ENCODE measurements around the gene OGA.
A peak's percentile ranks its signal among the peaks of the same experiment; 100 is the strongest.
"Not testable (repeated sequence)": the region's sequence is repeated elsewhere in the genome, so short reads cannot be mapped to it uniquely, and the experiment has no call there.

Gene OGA

DNA sequence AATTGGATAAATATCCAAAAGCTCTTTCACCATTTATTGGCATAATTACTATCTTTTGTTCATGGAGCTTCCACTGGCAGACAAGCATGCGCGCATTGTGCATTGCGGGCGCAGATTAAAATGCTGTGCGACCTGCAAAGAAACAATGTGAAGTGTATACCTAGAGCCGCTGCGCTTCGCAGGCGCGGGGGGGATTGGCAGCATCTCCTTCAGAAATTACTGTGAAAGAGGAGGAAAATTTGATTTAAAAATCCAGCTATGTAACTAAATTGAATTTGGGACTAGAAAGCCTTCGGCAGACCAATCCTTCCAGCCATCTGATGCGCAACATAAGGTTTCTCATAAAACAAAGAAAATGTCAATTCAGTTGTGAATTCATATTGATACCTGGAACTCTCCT is 24.7 kb downstream of the OGA start:
- DNase-seq = no peak

GRCh38 chr10:101789686-101790085 is 28.6 kb downstream of the OGA start:
- DNase-seq = no peak

DNA sequence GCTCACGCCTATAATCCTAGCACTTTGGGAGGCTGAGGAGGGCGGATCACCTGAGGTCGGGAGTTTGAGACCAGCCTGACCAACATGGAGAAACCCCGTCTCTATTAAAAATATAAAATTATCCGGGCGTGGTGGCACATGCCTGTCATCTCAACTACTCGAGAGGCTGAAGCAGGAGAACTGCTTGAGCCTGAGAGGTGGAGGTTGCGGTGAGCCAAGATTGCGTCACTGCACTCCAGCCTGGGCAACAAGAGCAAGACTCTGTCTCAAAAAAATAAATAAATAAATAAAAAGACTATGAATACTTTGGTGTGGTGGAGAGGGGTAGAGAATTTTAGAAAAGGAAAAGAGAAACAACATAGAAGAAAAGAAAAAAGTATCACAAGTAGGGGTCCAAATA is 29.0 kb downstream of the OGA start:
- not testable (repeated sequence) for DNase-seq

GRCh38 chr10:101785801-101786200 is 32.4 kb downstream of the OGA start:
- no peak for DNase-seq

- DNase-seq = no peak
Measured at GRCh38 chr10:101784558-101784957, 33.7 kb downstream of the OGA start.

DNA sequence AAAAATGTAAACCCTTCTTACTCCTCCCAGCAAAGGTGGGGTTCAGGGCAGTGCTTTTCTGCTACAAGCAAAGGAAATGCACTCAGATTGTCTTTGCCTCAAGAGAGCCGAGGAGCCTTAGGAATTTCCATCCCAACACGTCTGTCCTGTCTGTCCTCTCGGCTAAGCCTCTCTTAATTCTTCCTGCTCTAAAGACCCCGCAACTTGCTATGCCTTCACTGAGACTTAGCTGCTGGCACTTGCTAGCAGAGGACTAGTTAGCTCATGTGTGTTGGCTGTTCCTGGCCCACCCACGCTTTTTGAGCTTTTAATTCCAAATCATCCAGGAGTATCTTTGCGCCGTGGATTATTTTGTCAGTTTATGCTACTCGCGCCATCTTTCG is 34.5 kb downstream of the OGA start:
- no peak for DNase-seq

DNA sequence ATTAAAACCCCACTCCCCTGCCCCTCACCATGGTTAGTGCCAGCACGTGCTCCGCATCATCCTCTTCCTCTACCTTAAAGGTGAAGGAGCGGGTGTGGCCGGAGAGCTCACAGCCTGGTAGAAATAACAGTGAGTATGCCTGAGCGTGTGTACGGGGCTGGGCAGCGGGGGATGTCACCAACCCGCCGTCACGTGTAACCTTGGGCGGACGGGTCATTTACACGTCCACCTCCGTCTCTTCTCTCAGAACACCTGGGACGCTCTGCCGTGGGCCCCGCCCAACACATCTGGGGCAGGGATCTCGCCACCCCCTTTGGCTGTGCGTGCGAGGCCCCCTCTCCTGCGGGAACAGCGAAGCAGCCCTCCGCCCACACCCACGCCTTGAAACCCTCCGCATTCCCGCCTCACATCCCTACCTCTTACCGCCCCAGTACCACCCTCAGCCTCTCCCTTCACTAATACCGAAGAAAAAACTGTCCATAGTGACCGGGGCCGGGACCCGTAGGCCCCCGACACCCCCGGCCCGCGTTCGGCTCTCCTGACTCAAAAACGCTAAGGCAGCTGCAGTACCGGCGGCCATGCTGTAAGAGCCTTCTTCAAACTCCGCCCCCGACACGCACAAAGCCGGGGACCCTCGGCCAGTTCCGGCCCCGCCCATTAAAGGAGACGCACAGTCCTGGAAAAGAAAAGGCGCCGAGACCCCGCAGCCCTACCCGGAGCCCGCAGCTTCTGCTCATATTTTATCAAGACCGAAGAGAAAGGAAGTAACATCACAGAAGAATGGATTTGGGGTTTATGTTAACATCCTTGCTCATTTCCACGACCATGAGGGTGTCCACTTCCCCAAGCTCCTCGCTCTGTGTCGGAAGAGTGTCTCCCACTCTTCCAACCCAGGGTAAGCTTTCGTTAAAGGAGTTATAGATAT is 35.2 kb downstream of the OGA start, which contains the start of gene NPM3:
NPM3 (minus strand) TSS at position 636 of the 925 bp plus-strand sequence; CDS start at position 580, 56 bp downstream.
- peak; percentile 5 to 49 for DNase-seq

DNA sequence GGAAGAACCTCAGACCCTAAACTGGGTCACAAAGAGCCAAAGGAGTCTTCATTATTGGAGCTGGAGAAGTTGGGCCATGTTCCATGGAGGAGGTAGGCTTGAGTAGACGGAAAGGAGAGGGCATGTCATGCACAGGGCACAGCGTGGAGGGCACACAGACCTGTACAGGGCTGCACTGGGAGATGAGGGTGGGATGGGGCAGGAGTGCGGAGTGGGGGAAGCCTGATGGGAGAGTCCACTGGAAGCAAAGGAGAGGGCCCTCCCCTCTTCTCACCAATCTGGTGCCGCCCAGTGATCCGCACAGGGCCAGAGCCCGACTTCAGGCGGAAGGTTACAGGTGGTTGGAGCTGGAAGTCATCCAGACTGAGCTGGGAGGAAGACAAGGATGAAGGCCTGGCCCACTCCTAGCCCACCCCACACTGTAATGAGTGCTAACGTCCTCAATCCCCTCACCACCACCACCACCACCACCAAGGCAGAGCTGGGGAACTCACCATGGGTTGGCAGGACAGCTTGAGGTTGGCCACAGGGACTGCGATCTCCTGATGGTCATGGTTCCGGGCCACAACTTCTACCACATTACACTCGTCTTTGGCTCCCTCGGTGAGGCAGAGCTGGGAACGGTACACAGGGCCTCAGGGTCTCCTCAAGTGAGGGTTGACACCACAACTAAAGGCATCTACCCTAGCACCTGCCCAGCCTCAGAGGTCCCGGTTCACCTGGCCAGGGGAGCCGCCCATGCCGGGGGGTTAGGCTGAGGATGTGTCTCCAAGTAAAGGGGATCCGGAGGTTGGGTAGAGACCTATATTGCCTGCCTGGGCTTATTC is 36.0 kb downstream of the OGA start:
- no peak for DNase-seq

DNA sequence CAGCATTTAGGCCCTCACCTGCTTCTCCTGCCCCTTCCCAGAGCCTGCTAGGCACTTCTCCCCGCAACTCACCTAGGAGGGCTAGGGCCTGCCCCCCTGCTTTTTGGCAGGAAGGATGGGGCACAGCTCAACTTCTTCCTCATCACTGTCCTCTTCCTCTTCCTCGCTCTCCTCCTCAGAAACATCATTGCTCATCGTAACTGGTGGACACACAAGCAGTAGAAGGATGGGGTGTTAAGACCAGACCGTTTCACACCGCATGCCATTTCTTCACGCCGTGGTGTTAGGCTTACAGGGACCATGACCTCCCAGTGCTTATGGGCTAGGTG is 36.6 kb downstream of the OGA start:
- DNase-seq = no peak

GRCh38 chr10:101780818-101781654 is 37.2 kb downstream of the OGA start:
- DNase-seq = no peak

DNA sequence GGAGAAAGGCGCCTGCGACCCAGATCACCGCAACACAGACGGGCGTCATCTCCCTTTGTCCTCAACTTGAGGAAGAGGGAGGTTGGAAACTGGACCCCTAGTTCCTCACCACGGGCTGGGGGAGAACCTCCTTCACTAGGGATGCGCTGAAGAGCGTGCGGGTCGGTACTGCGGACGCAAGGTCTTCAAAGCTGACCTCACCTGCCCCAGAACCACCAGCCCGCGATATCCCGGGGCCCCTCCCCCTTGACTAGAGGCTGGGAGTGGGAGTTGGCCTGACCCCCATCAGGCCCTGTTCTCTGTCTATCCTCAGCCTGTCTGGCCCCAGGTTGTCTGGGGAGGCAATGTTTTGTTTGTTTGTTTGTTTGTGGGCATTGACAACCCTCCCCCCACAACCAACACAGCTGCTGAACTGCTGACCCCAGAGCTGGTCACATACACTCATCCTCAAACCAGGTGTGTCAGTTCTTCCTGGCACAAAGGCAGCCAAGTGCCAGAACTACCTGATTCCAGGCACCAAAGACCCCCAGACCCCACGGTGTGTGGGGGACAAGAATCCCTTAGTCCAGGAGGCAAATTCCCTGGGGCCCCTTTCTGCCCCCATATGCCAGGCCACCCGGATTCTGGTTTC is 37.9 kb downstream of the OGA start:
- no peak for DNase-seq

DNA sequence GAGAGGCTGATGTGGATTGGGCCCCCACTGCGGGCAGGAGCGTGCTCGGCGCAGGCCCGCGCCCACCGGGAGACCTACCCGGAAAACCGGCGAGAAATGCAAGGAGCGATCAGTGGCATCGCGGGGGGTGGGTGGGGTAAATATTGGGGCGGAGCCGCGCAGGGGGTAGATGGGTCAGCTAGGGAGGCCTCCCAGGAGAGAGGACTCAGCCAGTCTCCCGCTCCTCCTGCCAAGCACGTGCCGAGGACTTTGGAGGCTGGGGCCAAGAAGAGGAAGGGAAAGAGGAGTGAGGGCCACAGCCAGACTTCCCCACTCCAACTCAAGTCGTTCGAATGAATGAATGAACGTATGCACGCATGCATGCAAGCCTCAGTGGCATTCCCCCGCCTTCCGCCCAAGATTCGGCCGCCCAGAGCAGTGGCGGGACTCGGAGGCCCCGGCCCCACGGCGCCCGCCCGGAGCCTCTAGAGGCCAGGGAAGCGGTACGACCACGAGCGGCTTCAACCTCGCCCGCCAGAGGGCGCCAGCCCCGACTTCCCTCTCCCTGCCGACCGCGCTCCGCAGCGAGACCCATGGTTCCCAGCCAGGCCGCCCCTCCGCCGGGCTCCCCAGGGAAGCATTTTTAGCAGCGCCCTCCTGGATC is 38.6 kb downstream of the OGA start:
- peak in 1 of 2 experiments; percentile 37 for DNase-seq

DNA sequence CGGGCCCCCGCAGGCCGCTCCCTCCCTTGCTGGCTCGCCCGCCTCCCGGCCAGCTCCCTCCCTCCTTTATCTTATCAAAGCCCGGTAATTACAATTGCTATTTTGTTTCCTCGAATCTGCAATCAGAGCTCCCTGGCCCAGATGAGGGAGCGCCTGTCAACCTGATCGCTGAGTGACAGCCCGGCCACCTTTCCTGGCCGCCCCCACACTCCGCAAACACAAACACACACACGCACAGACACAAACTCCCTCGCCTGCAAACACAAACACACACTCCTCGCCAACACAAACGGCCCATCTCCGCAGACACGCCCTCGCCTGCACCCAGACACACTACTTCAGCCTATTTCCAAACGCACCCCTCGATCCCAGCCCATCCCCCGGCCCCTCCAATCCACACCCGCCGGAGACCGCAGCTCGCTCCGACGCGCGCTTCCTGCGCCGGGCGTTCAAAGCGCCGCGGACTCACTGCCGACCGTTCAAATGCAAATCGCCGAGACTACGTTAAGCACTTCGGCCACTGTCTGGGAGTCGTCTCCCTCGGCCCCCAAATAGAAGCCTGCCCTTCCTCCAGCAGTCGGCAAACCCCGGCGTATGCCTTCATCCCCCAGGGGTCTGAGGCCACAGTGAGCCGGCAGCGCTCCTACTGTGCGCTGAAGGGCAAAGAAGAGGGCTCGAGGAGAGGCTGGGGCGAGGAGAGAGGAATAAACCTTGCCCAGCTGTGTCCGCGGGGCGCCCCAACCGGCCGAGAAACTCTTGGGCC is 39.3 kb downstream of the OGA start:
- no peak for DNase-seq

- no peak for DNase-seq
Measured at GRCh38 chr10:101778151-101778780, 40.0 kb downstream of the OGA start.

DNA sequence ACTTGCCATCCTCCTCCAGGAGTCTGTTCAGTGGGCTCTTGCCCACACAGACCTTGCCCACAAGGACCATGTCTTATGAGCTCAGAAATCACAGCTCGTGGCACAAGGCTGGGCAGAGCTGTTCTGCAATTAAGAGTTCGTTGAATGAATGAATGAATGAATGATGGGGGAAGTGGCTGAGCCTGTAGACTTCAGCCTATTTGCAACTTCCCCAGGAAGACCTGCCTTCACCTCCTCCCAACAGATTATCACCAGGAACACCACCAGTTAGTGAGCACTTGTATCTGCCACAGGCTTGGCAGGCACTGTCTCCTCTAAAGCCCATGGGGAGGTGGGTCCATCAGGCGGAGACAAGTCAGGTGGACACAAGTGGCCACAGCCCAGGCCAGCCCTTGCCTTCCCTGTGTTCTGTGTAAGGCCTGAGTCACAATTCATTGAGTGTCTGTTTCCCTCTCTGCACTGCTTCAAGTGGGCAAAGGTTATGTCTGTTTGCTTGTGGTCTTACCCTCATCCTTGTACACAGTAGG is 40.6 kb downstream of the OGA start:
- DNase-seq = no peak

- no peak for DNase-seq
Measured at GRCh38 chr10:101776161-101776817, 42.0 kb downstream of the OGA start.

DNA sequence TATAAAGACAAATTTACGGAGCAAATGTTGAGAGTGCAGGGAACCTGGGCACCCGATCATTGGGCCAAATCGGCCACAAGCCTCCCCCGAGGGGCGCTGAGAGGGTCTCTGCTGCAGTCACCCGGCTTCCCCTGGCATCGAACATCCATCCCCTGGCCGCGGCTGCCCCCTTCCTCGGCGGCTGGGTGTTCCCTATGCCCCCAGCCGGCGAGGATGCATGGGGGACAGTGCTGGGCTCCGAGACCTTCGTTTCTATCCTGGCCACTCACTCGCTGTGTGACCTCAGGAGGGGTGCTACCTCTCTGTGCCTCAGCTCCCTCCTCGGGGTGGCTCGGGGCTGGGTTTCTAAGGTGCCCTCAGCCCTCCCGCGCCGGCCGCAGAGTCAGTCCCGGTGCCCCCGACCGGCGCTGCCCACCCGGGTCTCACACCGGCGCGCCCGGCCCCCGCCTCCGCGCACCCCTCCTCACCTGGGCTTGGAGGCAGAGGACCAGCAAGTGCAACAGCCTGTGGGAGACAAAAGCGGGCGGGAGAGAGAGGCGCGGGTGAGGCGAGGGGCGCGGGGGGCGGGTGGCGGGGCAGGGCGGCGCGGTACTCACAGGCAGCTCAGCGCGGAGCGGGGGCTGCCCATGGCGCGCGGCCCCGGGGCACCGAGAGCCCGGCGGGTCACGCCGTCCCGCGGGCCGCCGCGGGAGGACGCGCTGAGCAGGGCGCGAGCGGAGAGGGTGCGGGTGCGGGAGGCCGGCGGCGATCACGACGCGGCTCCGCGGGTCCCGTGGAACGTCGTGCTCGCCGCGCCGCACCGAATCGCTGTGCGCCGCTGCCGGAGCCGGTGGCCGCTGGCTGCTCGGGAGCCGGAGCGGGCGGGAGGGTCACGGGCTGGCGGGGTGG is 42.7 kb downstream of the OGA start, which contains the start of gene FGF8:
FGF8 (minus strand) TSS at position 842 of the 888 bp plus-strand sequence; CDS start at position 628, 214 bp downstream.
- no peak for DNase-seq

DNA sequence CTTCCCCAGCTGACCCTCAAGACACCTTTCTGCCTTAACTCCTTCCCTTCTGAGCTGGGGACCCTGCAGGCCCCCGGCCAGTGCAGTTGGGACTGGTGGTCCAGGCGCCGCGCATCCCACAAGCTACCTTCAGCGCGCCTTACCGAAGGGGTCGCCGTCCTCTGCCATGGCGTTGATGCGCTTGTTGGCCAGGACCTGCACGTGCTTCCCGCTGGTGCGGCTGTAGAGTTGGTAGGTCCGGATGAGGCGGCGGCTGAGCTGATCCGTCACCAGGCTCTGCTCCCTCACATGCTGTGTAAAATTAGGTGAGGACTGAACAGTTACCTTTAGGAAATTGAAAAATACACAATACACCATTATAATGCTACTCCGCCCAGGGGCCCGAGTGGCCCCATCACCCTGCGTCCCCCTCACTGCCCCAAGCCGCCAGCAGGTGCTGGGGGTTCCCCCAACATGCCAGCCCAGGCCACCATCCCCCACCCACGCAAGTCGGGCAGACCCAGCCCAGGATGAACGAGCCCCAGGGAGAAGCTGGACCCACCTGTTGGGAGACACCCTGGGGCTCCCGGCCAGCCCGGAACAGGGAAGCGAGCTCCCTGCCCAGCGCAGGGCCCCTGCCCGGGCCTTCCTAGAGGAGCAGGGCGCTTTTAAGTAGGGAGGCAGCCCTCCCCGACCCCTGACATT is 43.5 kb downstream of the OGA start:
- DNase-seq = no peak
